Tibial nerve (tissue), 3 donors: ENCODE data around the gene ROR1.

Experiments
- CTCF ChIP-seq, 5 experiments: fragments of 200-600 bp in 3 of 5; fragments of 450-650 bp in 2 of 5; sonication (generic) in 3 of 5; IDR thresholded peaks; one replicate each; pipeline ENCODE4 v1.5.1; 2016 to 2019; ENCODE audit warnings: antibody characterized with exemption in 5 of 5, mild to moderate bottlenecking in 3 of 5, moderate library complexity in 2 of 5
- POLR2A ChIP-seq, 2 donors: fragments of 450-650 bp; IDR thresholded peaks; one replicate each; pipeline ENCODE4 v1.6.1; 2017; ENCODE audit warnings: antibody characterized with exemption in 2 of 2, mild to moderate bottlenecking in 2 of 2, moderate library complexity in 2 of 2

GRCh38 chr1:64167176-64167575 lies 393.4 kb downstream of the ROR1 start:
- TF ChIP-seq POLR2A (IDR thresholded peaks at IDR 0.05) (no peak), CTCF (IDR thresholded peaks at IDR 0.05) (no peak)
